Spleen (tissue), 7 donors: ENCODE data around the gene DNM3.

ENCODE experiments used
- POLR2A ChIP-seq, 3 donors: fragments of 450-650 bp; IDR thresholded peaks; one replicate each; pipeline ENCODE4 v1.5.1; 2017; ENCODE audit warnings: antibody characterized with exemption in 3 of 3, mild to moderate bottlenecking in 1 of 3
- TF ChIP-seq, protein P1 (sequence below), 11 experiments: fragments of 200-600 bp in 7 of 11; fragments of 450-650 bp in 4 of 11; sonication (generic) in 4 of 11; IDR thresholded peaks in 8 of 11; conservative IDR thresholded peaks in 3 of 11; 1 replicate in 7 of 11; 2 replicates in 4 of 11; pipeline versions ENCODE4 v1.4.0 to v1.8.0; 2016 to 2021; ENCODE audit warnings: antibody characterized with exemption in 11 of 11, inconsistent platforms in 4 of 11, mild to moderate bottlenecking in 1 of 11
- donor health status: DM: no; HTN: no; CAD: no; lungs with moderate emphysema.
- donor health status: DM: no; HTN: no; CAD: no.
- donor health status: DM: no; HTN: no; CAD: no.

- TF ChIP-seq, protein P1, sequence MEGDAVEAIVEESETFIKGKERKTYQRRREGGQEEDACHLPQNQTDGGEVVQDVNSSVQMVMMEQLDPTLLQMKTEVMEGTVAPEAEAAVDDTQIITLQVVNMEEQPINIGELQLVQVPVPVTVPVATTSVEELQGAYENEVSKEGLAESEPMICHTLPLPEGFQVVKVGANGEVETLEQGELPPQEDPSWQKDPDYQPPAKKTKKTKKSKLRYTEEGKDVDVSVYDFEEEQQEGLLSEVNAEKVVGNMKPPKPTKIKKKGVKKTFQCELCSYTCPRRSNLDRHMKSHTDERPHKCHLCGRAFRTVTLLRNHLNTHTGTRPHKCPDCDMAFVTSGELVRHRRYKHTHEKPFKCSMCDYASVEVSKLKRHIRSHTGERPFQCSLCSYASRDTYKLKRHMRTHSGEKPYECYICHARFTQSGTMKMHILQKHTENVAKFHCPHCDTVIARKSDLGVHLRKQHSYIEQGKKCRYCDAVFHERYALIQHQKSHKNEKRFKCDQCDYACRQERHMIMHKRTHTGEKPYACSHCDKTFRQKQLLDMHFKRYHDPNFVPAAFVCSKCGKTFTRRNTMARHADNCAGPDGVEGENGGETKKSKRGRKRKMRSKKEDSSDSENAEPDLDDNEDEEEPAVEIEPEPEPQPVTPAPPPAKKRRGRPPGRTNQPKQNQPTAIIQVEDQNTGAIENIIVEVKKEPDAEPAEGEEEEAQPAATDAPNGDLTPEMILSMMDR (IDR thresholded peaks at IDR 0.05 in 8 of 11, conservative IDR thresholded peaks at IDR 0.05 in 3 of 11): no peak
- no peak for TF ChIP-seq POLR2A (IDR thresholded peaks at IDR 0.05)
Measured at GRCh38 chr1:171935664-171936063, 94.4 kb downstream of the DNM3 start.
